ENCODE results near the gene HTD2.

GRCh38 chr3:58287354-58287753, 19.0 kb upstream of the HTD2 start:
- TF ChIP-seq CTCF (IDR thresholded peaks at IDR 0.05 in 8 of 11, conservative IDR thresholded peaks at IDR 0.05 in 3 of 11) (no peak), POLR2AphosphoS5 (IDR thresholded peaks at IDR 0.05) (peak in 1 of 3 donors; percentile 17)

All from spleen (tissue), 7 donors.